Keratinocyte (primary cell): ENCODE results near the gene TPD52L1. TPM values are rescaled to one million over a fixed set of nuclear protein-coding genes. Genes with fewer than 3 reads are reported as not detected.

Experiments used
- DNase-seq: peaks from one replicate; pipeline ENCODE4 v3.0.0-alpha.2; 2011; ENCODE audit warnings: low read depth, missing footprints, low spot score
- FAIRE-seq: peaks from 2 replicates; lab custom pipeline; 2011; peaks lifted over from hg19 to GRCh38; lab: Jason Lieb, UNC
- H2AFZ ChIP-seq: 2 replicates; pipeline ENCODE4 v1.6.0; 2012; ENCODE audit warnings: low read length, control low read depth, inconsistent platforms; ENCODE audit not compliant: control insufficient read depth
- H3K27ac ChIP-seq: 2 replicates; pipeline ENCODE4 v1.5.1; 2011; ENCODE audit warnings: low read length; ENCODE audit not compliant: control insufficient read depth, insufficient read depth
- H3K27me3 ChIP-seq: 3 replicates; pipeline ENCODE4 v1.6.0; 2011; ENCODE audit warnings: low read length; ENCODE audit not compliant: control insufficient read depth, insufficient read depth; ENCODE audit errors: extremely low read depth
- H3K36me3 ChIP-seq, 2 experiments: 2 replicates in 1 of 2; 3 replicates in 1 of 2; pipeline ENCODE4 v1.5.1; 2011; ENCODE audit warnings: low read length in 2 of 2, mild to moderate bottlenecking in 1 of 2; ENCODE audit not compliant: control insufficient read depth in 2 of 2, insufficient read depth in 2 of 2; ENCODE audit errors: extremely low read depth in 1 of 2
- H3K4me1 ChIP-seq: 3 replicates; pipeline ENCODE4 v1.5.1; 2011; ENCODE audit warnings: low read length; ENCODE audit not compliant: control insufficient read depth, insufficient read depth; ENCODE audit errors: extremely low read depth
- H3K4me2 ChIP-seq: 3 replicates; pipeline ENCODE4 v1.6.0; 2011; ENCODE audit warnings: low read depth, low read length; ENCODE audit not compliant: control insufficient read depth, insufficient read depth; ENCODE audit errors: extremely low read depth
- H3K4me3 ChIP-seq, 3 experiments: fragments of 200-600 bp in 1 of 3; sonication (generic) in 1 of 3; 2 replicates in 2 of 3; 3 replicates in 1 of 3; pipeline ENCODE4 v1.5.1; 2011 to 2016; ENCODE audit warnings: low read length in 3 of 3, mild to moderate bottlenecking in 3 of 3, control low read depth in 2 of 3, inconsistent platforms in 1 of 3, low read depth in 1 of 3, mixed read lengths in 1 of 3, mixed run types in 1 of 3, moderate library complexity in 1 of 3; ENCODE audit not compliant: control insufficient read depth in 2 of 3, insufficient read depth in 2 of 3; ENCODE audit errors: extremely low read depth in 1 of 3
- H3K79me2 ChIP-seq: 2 replicates; pipeline ENCODE4 v1.6.0; 2012; ENCODE audit warnings: low read length; ENCODE audit not compliant: control insufficient read depth, insufficient read depth
- H3K9ac ChIP-seq: 3 replicates; pipeline ENCODE4 v1.6.0; 2011; ENCODE audit warnings: low read length; ENCODE audit not compliant: control insufficient read depth, insufficient read depth; ENCODE audit errors: extremely low read depth
- H3K9me1 ChIP-seq: 3 replicates; pipeline ENCODE4 v1.6.0; 2011; ENCODE audit warnings: low read length; ENCODE audit not compliant: control insufficient read depth, insufficient read depth; ENCODE audit errors: extremely low read depth
- H3K9me3 ChIP-seq: 2 replicates; pipeline ENCODE4 v1.5.1; 2012; ENCODE audit warnings: low read depth, low read length; ENCODE audit not compliant: control insufficient read depth
- H4K20me1 ChIP-seq: 3 replicates; pipeline ENCODE4 v1.6.0; 2011; ENCODE audit warnings: low read length; ENCODE audit not compliant: control insufficient read depth, insufficient read depth; ENCODE audit errors: extremely low read depth
- CTCF ChIP-seq, 3 experiments: IDR thresholded peaks in 1 of 3; conservative IDR thresholded peaks in 1 of 3; optimal IDR thresholded peaks in 1 of 3; 2 replicates in 2 of 3; 3 replicates in 1 of 3; pipeline versions ENCODE3 to v1.5.1; 2011; ENCODE audit warnings: low read length in 3 of 3, mild to moderate bottlenecking in 3 of 3, moderate library complexity in 2 of 3, control low read depth in 1 of 3, inconsistent platforms in 1 of 3; ENCODE audit not compliant: insufficient read depth in 2 of 3; ENCODE audit errors: extremely low read depth in 1 of 3
- EZH2 ChIP-seq: IDR thresholded peaks from one replicate; pipeline ENCODE4 v1.6.1; 2012; ENCODE audit warnings: inconsistent platforms, mild to moderate bottlenecking, low read length, moderate library complexity
- dilution Hi-C: fragments of 300-500 bp; cut with MboI; formaldehyde crosslinking; loops from one replicate; pipeline ENCODE4 v1.7.0; 2020; ENCODE audit warnings: low sequenced_read_pairs; ENCODE audit not compliant: extremely low pct_ligation_motif_present
- polyA plus RNA-seq, 5 experiments: library from polyadenylated mRNA; depleted of rRNA in 3 of 5; stranded (reverse) in 3 of 5; stranded (forward) in 1 of 5; unstranded in 1 of 5; fragments of >200 nt; gene quantifications; 1 replicate in 1 of 5; 2 replicates in 3 of 5; 3 replicates in 1 of 5; pipeline versions ENCODE4 v1.2.1 to v1.2.3, GENCODE V29; 2011 to 2012; ENCODE audit warnings: missing spikeins in 2 of 5, low read depth in 1 of 5, low replicate concordance in 1 of 5

TPD52L1 gene
- polyA plus RNA-seq, 1 donor (not counting 4 experiments of a cell fraction or from before 2014, with no cell fraction given): 135 TPM

DNA sequence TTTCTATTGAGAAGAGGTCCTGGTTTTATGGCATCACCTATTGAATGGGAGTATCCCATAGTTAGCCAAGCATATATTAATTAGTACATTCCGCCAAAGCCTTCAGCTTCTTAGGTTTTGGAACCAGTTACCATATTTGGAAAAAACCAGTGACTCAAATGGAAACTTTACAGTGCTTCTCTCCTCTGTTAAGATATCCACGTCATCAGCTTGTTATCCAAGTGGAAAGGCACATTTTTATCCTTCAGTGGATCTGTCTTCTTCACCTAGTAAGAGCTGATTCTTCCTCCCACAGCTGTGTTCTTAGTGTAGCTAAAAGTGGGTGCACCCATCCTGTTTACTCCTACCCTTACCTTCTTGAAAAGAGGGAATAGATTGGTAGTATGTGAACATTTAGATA is 34.5 kb downstream of the TPD52L1 start:
- H3K4me2 ChIP-seq: no peak overlapping the region
- H3K27me3 ChIP-seq: no peaks in the 10 kb centered on the region
- no peaks in the 10 kb centered on the region for H3K36me3 ChIP-seq
- H3K9me1 ChIP-seq: no peaks in the 10 kb centered on the region
- dilution Hi-C loops: no loop called here
- no peaks in the 10 kb centered on the region for H3K9me3 ChIP-seq
- FAIRE-seq: no peak
- no peak for DNase-seq
- H3K9ac ChIP-seq: no peak overlapping the region
- H3K4me3 ChIP-seq: no peak overlapping the region
- TF ChIP-seq CTCF (optimal IDR thresholded peaks at IDR 0.05 in 1 of 3, IDR thresholded peaks at IDR 0.05 in 1 of 3, conservative IDR thresholded peaks at IDR 0.05 in 1 of 3; ENCODE audit: extremely low read depth in 1 of 3, insufficient read depth in 2 of 3, low read length in 3 of 3) (no peak), EZH2 (no peak)
- H3K4me1 ChIP-seq: peaks cover 16% of the 10 kb centered on the region
- H2AFZ ChIP-seq: no peak overlapping the region
- no peaks in the 10 kb centered on the region for H3K79me2 ChIP-seq
- H3K27ac ChIP-seq: no peak overlapping the region
- H4K20me1 ChIP-seq: no peaks in the 10 kb centered on the region

- DNase-seq: no peak
Measured at GRCh38 chr6:125188594-125189203, 35.1 kb downstream of the TPD52L1 start.

More at GRCh38 chr6:125188594-125189203, 35.1 kb downstream of the TPD52L1 start:
- H3K9me1 ChIP-seq: no peaks in the 10 kb centered on the region
- H3K27ac ChIP-seq: no peak overlapping the region
- H3K4me1 ChIP-seq: peaks cover 23% of the 10 kb centered on the region
- no peaks in the 10 kb centered on the region for H4K20me1 ChIP-seq
- no peak overlapping the region for H3K9ac ChIP-seq
- H3K79me2 ChIP-seq: no peaks in the 10 kb centered on the region
- H3K27me3 ChIP-seq: no peaks in the 10 kb centered on the region
- no peak overlapping the region for H2AFZ ChIP-seq
- no peaks in the 10 kb centered on the region for H3K36me3 ChIP-seq
- TF ChIP-seq EZH2 (no peak), CTCF (optimal IDR thresholded peaks at IDR 0.05 in 1 of 3, IDR thresholded peaks at IDR 0.05 in 1 of 3, conservative IDR thresholded peaks at IDR 0.05 in 1 of 3; ENCODE audit: extremely low read depth in 1 of 3, insufficient read depth in 2 of 3, low read length in 3 of 3) (no peak)
- FAIRE-seq: no peak
- H3K4me2 ChIP-seq: no peak overlapping the region
- no peak overlapping the region for H3K4me3 ChIP-seq
- no peaks in the 10 kb centered on the region for H3K9me3 ChIP-seq
- dilution Hi-C loops: no loop called here
